Activated CD4-positive, CD25-positive, alpha-beta regulatory T cell treated with anti-CD3 and anti-CD28 coated beads, Interleukin-2, amount 50 U/mL, for 16 hours (primary cell): Measurements from ENCODE around the gene HIPK2.

Source experiments
- DNase-seq: peaks from one replicate; pipeline ENCODE4 v3.0.0-alpha.2; 2020; ENCODE audit warnings: low read depth, low spot score

HIPK2 gene

GRCh38 chr7:139591550-139592195 lies 186.1 kb downstream of the HIPK2 start:
- no peak for DNase-seq

- DNase-seq: no peak
Observed at GRCh38 chr7:139589474-139589873, 188.3 kb downstream of the HIPK2 start.

GRCh38 chr7:139588632-139589031 lies 189.2 kb downstream of the HIPK2 start:
- no peak for DNase-seq

GRCh38 chr7:139587535-139587934 lies 190.3 kb downstream of the HIPK2 start:
- DNase-seq: no peak

- DNase-seq: no peak
Observed at GRCh38 chr7:139586286-139586685, 191.5 kb downstream of the HIPK2 start.

GRCh38 chr7:139585042-139585441 lies 192.8 kb downstream of the HIPK2 start:
- DNase-seq: no peak

GRCh38 chr7:139583826-139584553 lies 193.8 kb downstream of the HIPK2 start:
- no peak for DNase-seq

- no peak for DNase-seq
Observed at GRCh38 chr7:139582671-139583155, 195.1 kb downstream of the HIPK2 start.

- DNase-seq: no peak
Observed at GRCh38 chr7:139582130-139582650, 195.6 kb downstream of the HIPK2 start.

GRCh38 chr7:139580435-139580834 lies 197.4 kb downstream of the HIPK2 start:
- DNase-seq: no peak

GRCh38 chr7:139576179-139576973 lies 201.4 kb downstream of the HIPK2 start:
- no peak for DNase-seq

GRCh38 chr7:139575338-139575680 lies 202.5 kb downstream of the HIPK2 start:
- DNase-seq: no peak

GRCh38 chr7:139574618-139575337 lies 203.0 kb downstream of the HIPK2 start:
- no peak for DNase-seq

- no peak for DNase-seq
Observed at GRCh38 chr7:139573871-139574270, 203.9 kb downstream of the HIPK2 start.

GRCh38 chr7:139572704-139573385 lies 205.0 kb downstream of the HIPK2 start:
- no peak for DNase-seq

- DNase-seq: no peak
Observed at GRCh38 chr7:139572071-139572470, 205.7 kb downstream of the HIPK2 start.

GRCh38 chr7:139571651-139572050 lies 206.1 kb downstream of the HIPK2 start:
- DNase-seq: no peak

GRCh38 chr7:139571190-139571589 lies 206.6 kb downstream of the HIPK2 start:
- DNase-seq: no peak

- DNase-seq: no peak
Observed at GRCh38 chr7:139570626-139571025, 207.2 kb downstream of the HIPK2 start.

GRCh38 chr7:139570119-139570518 lies 207.7 kb downstream of the HIPK2 start:
- DNase-seq: no peak
